ENCODE data around the gene CISTR.

CISTR gene

GRCh38 chr12:53712059-53712643 is 39.6 kb downstream of the CISTR start:
- Histone ChIP-seq H3K9me3 (ENCODE audit: insufficient read depth, low read depth, low read length) (no peaks in the 10 kb centered on the region), H3K27ac (ENCODE audit: low read length) (no peak overlapping the region), H3K4me1 (ENCODE audit: insufficient read depth, low read length) (no peaks in the 10 kb centered on the region), H3K9ac (ENCODE audit: low read depth, low read length) (no peak overlapping the region), H3K27me3 (ENCODE audit: insufficient read depth, low read length) (peaks cover 23% of the 10 kb centered on the region), H3K4me3 (ENCODE audit: low read length) (no peak overlapping the region), H3K36me3 (ENCODE audit: insufficient read depth, low read depth, low read length) (no peaks in the 10 kb centered on the region; the same call in 1 of the 2 replicates)

- no peaks in the 10 kb centered on the region for H3K9me3 ChIP-seq (ENCODE audit: insufficient read depth, low read depth, low read length)
- H3K9ac ChIP-seq (ENCODE audit: low read depth, low read length) = no peak overlapping the region
- H3K4me1 ChIP-seq (ENCODE audit: insufficient read depth, low read length) = no peaks in the 10 kb centered on the region
- no peak overlapping the region for H3K27ac ChIP-seq (ENCODE audit: low read length)
- H3K27me3 ChIP-seq (ENCODE audit: insufficient read depth, low read length) = peaks cover 23% of the 10 kb centered on the region
- no peaks in the 10 kb centered on the region; the same call in 1 of the 2 replicates for H3K36me3 ChIP-seq (ENCODE audit: insufficient read depth, low read depth, low read length)
- no peak overlapping the region for H3K4me3 ChIP-seq (ENCODE audit: low read length)
Measured at GRCh38 chr12:53710091-53710490, 41.7 kb downstream of the CISTR start.

GRCh38 chr12:53709671-53710070 is 42.1 kb downstream of the CISTR start:
- H3K9me3 ChIP-seq (ENCODE audit: insufficient read depth, low read depth, low read length) = no peaks in the 10 kb centered on the region
- H3K9ac ChIP-seq (ENCODE audit: low read depth, low read length) = no peak overlapping the region
- H3K36me3 ChIP-seq (ENCODE audit: insufficient read depth, low read depth, low read length) = no peaks in the 10 kb centered on the region; the same call in 1 of the 2 replicates
- peaks cover 23% of the 10 kb centered on the region for H3K27me3 ChIP-seq (ENCODE audit: insufficient read depth, low read length)
- H3K27ac ChIP-seq (ENCODE audit: low read length) = no peak overlapping the region
- no peak overlapping the region for H3K4me3 ChIP-seq (ENCODE audit: low read length)
- H3K4me1 ChIP-seq (ENCODE audit: insufficient read depth, low read length) = no peaks in the 10 kb centered on the region

- H3K9ac ChIP-seq (ENCODE audit: low read depth, low read length) = no peak overlapping the region
- no peaks in the 10 kb centered on the region for H3K9me3 ChIP-seq (ENCODE audit: insufficient read depth, low read depth, low read length)
- no peak overlapping the region for H3K27ac ChIP-seq (ENCODE audit: low read length)
- H3K36me3 ChIP-seq (ENCODE audit: insufficient read depth, low read depth, low read length) = no peaks in the 10 kb centered on the region
- no peak overlapping the region for H3K4me3 ChIP-seq (ENCODE audit: low read length)
- H3K4me1 ChIP-seq (ENCODE audit: insufficient read depth, low read length) = peaks cover 4% of the 10 kb centered on the region; the same call in 1 of the 2 replicates
- peaks cover 51% of the 10 kb centered on the region for H3K27me3 ChIP-seq (ENCODE audit: insufficient read depth, low read length)
Measured at GRCh38 chr12:53706080-53706479, 45.7 kb downstream of the CISTR start.

- Histone ChIP-seq H3K4me3 (ENCODE audit: low read length) (no peak overlapping the region), H3K4me1 (ENCODE audit: insufficient read depth, low read length) (peaks cover 4% of the 10 kb centered on the region; the same call in 1 of the 2 replicates), H3K36me3 (ENCODE audit: insufficient read depth, low read depth, low read length) (no peaks in the 10 kb centered on the region), H3K27me3 (ENCODE audit: insufficient read depth, low read length) (peaks cover 54% of the 10 kb centered on the region), H3K27ac (ENCODE audit: low read length) (no peak overlapping the region), H3K9me3 (ENCODE audit: insufficient read depth, low read depth, low read length) (no peaks in the 10 kb centered on the region), H3K9ac (ENCODE audit: low read depth, low read length) (no peak overlapping the region)
Measured at GRCh38 chr12:53703756-53704155, 48.0 kb downstream of the CISTR start.

- H3K27ac ChIP-seq (ENCODE audit: low read length) = no peak overlapping the region
- no peak overlapping the region for H3K9ac ChIP-seq (ENCODE audit: low read depth, low read length)
- H3K27me3 ChIP-seq (ENCODE audit: insufficient read depth, low read length) = peaks cover 71% of the 10 kb centered on the region
- peaks cover 8% of the 10 kb centered on the region; the same call in 1 of the 2 replicates for H3K4me1 ChIP-seq (ENCODE audit: insufficient read depth, low read length)
- H3K9me3 ChIP-seq (ENCODE audit: insufficient read depth, low read depth, low read length) = no peaks in the 10 kb centered on the region
- no peak overlapping the region for H3K4me3 ChIP-seq (ENCODE audit: low read length)
- H3K36me3 ChIP-seq (ENCODE audit: insufficient read depth, low read depth, low read length) = no peaks in the 10 kb centered on the region
Measured at GRCh38 chr12:53701518-53702264, 50.1 kb downstream of the CISTR start.

- Histone ChIP-seq H3K9me3 (ENCODE audit: insufficient read depth, low read depth, low read length) (no peaks in the 10 kb centered on the region), H3K4me1 (ENCODE audit: insufficient read depth, low read length) (peaks cover 16% of the 10 kb centered on the region; the same call in 1 of the 2 replicates), H3K9ac (ENCODE audit: low read depth, low read length) (no peak overlapping the region), H3K4me3 (ENCODE audit: low read length) (no peak overlapping the region), H3K27me3 (ENCODE audit: insufficient read depth, low read length) (peaks cover 82% of the 10 kb centered on the region), H3K27ac (ENCODE audit: low read length) (no peak overlapping the region), H3K36me3 (ENCODE audit: insufficient read depth, low read depth, low read length) (no peaks in the 10 kb centered on the region)
Measured at GRCh38 chr12:53700567-53700966, 51.2 kb downstream of the CISTR start.

- no peaks in the 10 kb centered on the region for H3K9me3 ChIP-seq (ENCODE audit: insufficient read depth, low read depth, low read length)
- no peak overlapping the region for H3K27ac ChIP-seq (ENCODE audit: low read length)
- peaks cover 16% of the 10 kb centered on the region; the same call in 1 of the 2 replicates for H3K4me1 ChIP-seq (ENCODE audit: insufficient read depth, low read length)
- H3K9ac ChIP-seq (ENCODE audit: low read depth, low read length) = no peak overlapping the region
- no peaks in the 10 kb centered on the region for H3K36me3 ChIP-seq (ENCODE audit: insufficient read depth, low read depth, low read length)
- H3K4me3 ChIP-seq (ENCODE audit: low read length) = no peak overlapping the region
- H3K27me3 ChIP-seq (ENCODE audit: insufficient read depth, low read length) = peaks cover 91% of the 10 kb centered on the region
Measured at GRCh38 chr12:53699678-53700025, 52.1 kb downstream of the CISTR start.

GRCh38 chr12:53698948-53699677 is 52.7 kb downstream of the CISTR start:
- Histone ChIP-seq H3K4me3 (ENCODE audit: low read length) (no peak overlapping the region), H3K9ac (ENCODE audit: low read depth, low read length) (no peak overlapping the region), H3K36me3 (ENCODE audit: insufficient read depth, low read depth, low read length) (no peaks in the 10 kb centered on the region), H3K27ac (ENCODE audit: low read length) (no peak overlapping the region), H3K9me3 (ENCODE audit: insufficient read depth, low read depth, low read length) (no peaks in the 10 kb centered on the region), H3K27me3 (ENCODE audit: insufficient read depth, low read length) (peaks cover 91% of the 10 kb centered on the region), H3K4me1 (ENCODE audit: insufficient read depth, low read length) (peaks cover 21% of the 10 kb centered on the region; the same call in 1 of the 2 replicates)

- Histone ChIP-seq H3K36me3 (ENCODE audit: insufficient read depth, low read depth, low read length) (no peaks in the 10 kb centered on the region), H3K27ac (ENCODE audit: low read length) (no peak overlapping the region), H3K4me1 (ENCODE audit: insufficient read depth, low read length) (peaks cover 19% of the 10 kb centered on the region; the same call in 1 of the 2 replicates), H3K27me3 (ENCODE audit: insufficient read depth, low read length) (peaks cover 84% of the 10 kb centered on the region), H3K4me3 (ENCODE audit: low read length) (peak overlapping the region; percentile 64), H3K9ac (ENCODE audit: low read depth, low read length) (peak overlapping the region; percentile 65; the same call in 1 of the 2 replicates), H3K9me3 (ENCODE audit: insufficient read depth, low read depth, low read length) (no peaks in the 10 kb centered on the region)
Measured at GRCh38 chr12:53696655-53697331, 55.0 kb downstream of the CISTR start.
